Heart left ventricle (tissue), 16 donors: ENCODE measurements around the gene NUDT14. TPM values are rescaled to one million over a fixed set of nuclear protein-coding genes. Genes with fewer than 3 reads are reported as not detected.

ENCODE experiments used
- ATAC-seq, 4 donors: fragments of 200-7000 bp; cut with Tn5 transposase; one replicate each; pipeline ENCODE4 v1.9.1; 2020 to 2022; ENCODE audit warnings: moderate library complexity in 4 of 4, mild to moderate bottlenecking in 3 of 4, moderate number of reproducible peaks in 1 of 4
- DNase-seq, 5 donors: peaks; one replicate each; pipeline ENCODE4 v3.0.0-alpha.2; 2020
- H3K27ac ChIP-seq, 12 donors: fragments of 200-600 bp; sonication (generic) in 4 of 12; one replicate each; pipeline versions ENCODE4 v1.5.0 to v1.8.0; 2016 to 2022; ENCODE audit warnings: mild to moderate bottlenecking in 2 of 12
- H3K27me3 ChIP-seq, 9 donors: fragments of 200-600 bp; sonication (generic) in 2 of 9; one replicate each; pipeline versions ENCODE4 v1.5.1 to v1.8.0; 2016 to 2022; ENCODE audit warnings: mild to moderate bottlenecking in 3 of 9
- H3K36me3 ChIP-seq, 9 donors: fragments of 200-600 bp; sonication (generic) in 2 of 9; one replicate each; pipeline versions ENCODE4 v1.5.0 to v1.8.0; 2018 to 2022; ENCODE audit warnings: mild to moderate bottlenecking in 2 of 9
- H3K4me1 ChIP-seq, 12 donors: fragments of 200-600 bp; sonication (generic) in 4 of 12; one replicate each; pipeline versions ENCODE4 v1.5.0 to v1.8.0; 2016 to 2022; ENCODE audit warnings: mild to moderate bottlenecking in 3 of 12
- H3K4me3 ChIP-seq, 12 donors: fragments of 200-600 bp; sonication (generic) in 4 of 12; one replicate each; pipeline versions ENCODE4 v1.5.0 to v1.8.0; 2017 to 2022; ENCODE audit warnings: mild to moderate bottlenecking in 9 of 12, moderate library complexity in 4 of 12
- H3K9me3 ChIP-seq, 12 donors: fragments of 200-600 bp; sonication (generic) in 4 of 12; one replicate each; pipeline versions ENCODE4 v1.5.0 to v1.8.0; 2016 to 2022; ENCODE audit warnings: mild to moderate bottlenecking in 1 of 12
- POLR2A ChIP-seq, 2 donors: fragments of 450-650 bp; IDR thresholded peaks; one replicate each; pipeline ENCODE4 v1.6.1; 2017; ENCODE audit warnings: antibody characterized with exemption in 2 of 2, mild to moderate bottlenecking in 2 of 2, moderate library complexity in 2 of 2
- WGBS, 4 donors: extraction: QIAGEN DNeasy Blood & Tissue Kit in 2 of 4; methylation state at CpG; one replicate each; pipeline versions ENCODE4 v1.1.5 to v1.1.7; 2013 to 2018; 5-methylcytosine and 5-hydroxymethylcytosine counted together
- intact Hi-C, 10 donors: fragments of 100-400 bp; cut with DNase I; formaldehyde crosslinking; loops; one replicate each; pipeline versions ENCODE4 v1.11.1 to v1.14.2; 2022
- polyA plus RNA-seq, 2 donors: library from polyadenylated mRNA; stranded (reverse); fragments of 200-250 nt; gene quantifications; one replicate each; pipeline ENCODE4 v1.2.3, GENCODE V29; 2013
- total RNA-seq, 9 donors: library from RNA; depleted of rRNA in 2 of 9; stranded (reverse); fragments of >200 nt in 2 of 9; fragmentation: NEBNext Ultra II Directional in 3 of 9; extraction: Animal tissue kit (Norgen Biotek cat#: 25700) in 3 of 9; gene quantifications; one replicate each; pipeline versions ENCODE4 v1.1.0 to v1.2.4, GENCODE V29; 2016 to 2023
- TF ChIP-seq, protein P1 (sequence below), 12 donors: fragments of 200-600 bp; sonication (generic) in 4 of 12; IDR thresholded peaks; one replicate each; pipeline versions ENCODE4 v1.5.0 to v1.8.0; 2018 to 2022; ENCODE audit warnings: antibody characterized with exemption in 12 of 12, mild to moderate bottlenecking in 5 of 12
- donor health status: ischemic (EF 13 %, LVEDD 7.1; RV severe dilation, severe dysfunction).
- donor health status: healthy with polysubstance abuse.
- donor health status: DM: no; HTN: yes; CAD: no.
- donor health status: DM: no; HTN: no; CAD: no.
- donor health status: ischemic (EF 25% LVEDD 6.9; RV normal size, moderate dysfunction).
- donor health status: ischemic (EF 25% LVEDD 5.7; RV mildly dilated, moderate dysfunction).
- donor health status: healthy.
- donor health status: DM: yes; HTN: yes; CAD: no.
- donor health status: ischemic (EF 35%, LVEDD 5.7; RV mildly dilated, moderate dysfunction).
- donor health status: nonischemic (EF 11% LVEDD 7.7; RV severe dilation, severe dysfunction).
- donor health status: DM: yes; HTN: yes; CAD: no.
- donor health status: PGD.
- donor health status: ischemic (EF 29% LVEDD 5.4; RV normal size, mild dysfunction).
- donor health status: nonischemic (EF 23%, LVEDD 6.1; RV moderate dilation, normal function).

The NUDT14 gene
- total and polyA plus RNA-seq, 11 donors = 14.3 to 48.9 (median 23.8) TPM

DNA sequence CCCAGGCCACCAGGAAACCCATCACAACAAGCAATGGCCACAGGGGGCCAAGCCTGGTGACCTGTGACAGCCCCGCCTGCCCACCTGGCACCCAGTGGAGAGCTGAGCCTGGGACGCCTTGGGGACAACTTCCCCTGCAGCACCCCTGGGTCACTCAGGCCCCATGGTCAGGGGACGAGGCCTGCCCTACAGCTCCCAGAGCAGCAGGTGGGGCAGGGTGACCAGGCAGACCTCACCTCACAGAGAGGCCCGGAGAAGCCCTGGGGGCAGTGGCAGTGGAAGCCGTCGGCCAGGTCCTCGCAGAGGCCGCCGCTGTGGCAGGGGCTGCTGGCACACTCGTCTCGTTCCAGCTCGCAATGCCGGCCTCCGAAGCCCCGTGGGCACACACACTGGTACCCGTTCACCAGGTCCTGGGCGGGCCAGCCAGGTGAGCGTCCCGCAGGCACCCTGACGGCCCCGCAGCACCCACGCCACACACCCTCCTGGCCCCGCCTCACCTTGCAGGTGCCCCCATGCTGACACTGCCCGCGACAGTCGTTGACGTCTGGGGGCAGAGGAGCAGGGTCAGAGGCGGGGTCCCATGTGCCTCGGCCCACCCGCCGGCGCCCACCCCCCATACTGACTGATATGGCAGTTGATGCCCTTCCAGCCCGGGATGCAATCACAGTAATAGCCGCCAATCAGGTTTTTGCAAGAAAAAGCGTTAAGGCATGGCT, 30.6 kb downstream of the NUDT14 start:
- H3K4me1 ChIP-seq = peaks cover 6 to 43% (median 24%) of the 10 kb centered on the region in 12 donors
- no peaks in the 10 kb centered on the region for H3K27me3 ChIP-seq
- no peaks in the 10 kb centered on the region for H3K9me3 ChIP-seq
- H3K27ac ChIP-seq = no peak overlapping the region
- intact Hi-C loops = loop anchor here in 4 of 10 donors (5.0 to 10.0 kb wide), 5 partner anchors 47 to 58 kb away; no protein-coding TSS in a partner anchor
- TF ChIP-seq, protein P1, sequence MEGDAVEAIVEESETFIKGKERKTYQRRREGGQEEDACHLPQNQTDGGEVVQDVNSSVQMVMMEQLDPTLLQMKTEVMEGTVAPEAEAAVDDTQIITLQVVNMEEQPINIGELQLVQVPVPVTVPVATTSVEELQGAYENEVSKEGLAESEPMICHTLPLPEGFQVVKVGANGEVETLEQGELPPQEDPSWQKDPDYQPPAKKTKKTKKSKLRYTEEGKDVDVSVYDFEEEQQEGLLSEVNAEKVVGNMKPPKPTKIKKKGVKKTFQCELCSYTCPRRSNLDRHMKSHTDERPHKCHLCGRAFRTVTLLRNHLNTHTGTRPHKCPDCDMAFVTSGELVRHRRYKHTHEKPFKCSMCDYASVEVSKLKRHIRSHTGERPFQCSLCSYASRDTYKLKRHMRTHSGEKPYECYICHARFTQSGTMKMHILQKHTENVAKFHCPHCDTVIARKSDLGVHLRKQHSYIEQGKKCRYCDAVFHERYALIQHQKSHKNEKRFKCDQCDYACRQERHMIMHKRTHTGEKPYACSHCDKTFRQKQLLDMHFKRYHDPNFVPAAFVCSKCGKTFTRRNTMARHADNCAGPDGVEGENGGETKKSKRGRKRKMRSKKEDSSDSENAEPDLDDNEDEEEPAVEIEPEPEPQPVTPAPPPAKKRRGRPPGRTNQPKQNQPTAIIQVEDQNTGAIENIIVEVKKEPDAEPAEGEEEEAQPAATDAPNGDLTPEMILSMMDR (IDR thresholded peaks at IDR 0.05) = no peak
- TF ChIP-seq POLR2A (IDR thresholded peaks at IDR 0.05) = no peak
- 88 to 93% (median 90%) methylated on average over 21 to 35 of the region's 35 CpGs for WGBS, 4 donors
- H3K4me3 ChIP-seq = no peak overlapping the region
- ATAC-seq (no peak), DNase-seq (peak in 2 of 5 donors; percentile 18 to 19)
- H3K36me3 ChIP-seq = peaks cover 0 to 63% (median 6%) of the 10 kb centered on the region in 9 donors

DNA sequence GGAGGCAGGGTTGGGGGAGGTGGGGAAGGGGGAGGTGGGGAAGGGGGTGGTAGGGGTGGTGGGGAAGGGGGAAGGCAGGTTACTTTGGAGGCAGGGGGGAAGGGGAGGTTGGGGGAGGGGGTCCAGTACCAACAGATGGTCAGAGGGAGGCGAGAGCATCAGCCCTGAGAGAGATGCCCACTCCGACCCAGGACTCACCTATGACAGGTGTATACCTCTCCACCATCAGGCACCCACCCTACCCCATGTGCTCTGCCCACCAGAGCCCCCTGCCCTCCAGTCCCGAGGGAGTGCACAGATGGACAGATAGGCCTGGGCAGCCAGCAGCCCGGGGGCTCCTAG, 31.1 kb downstream of the NUDT14 start:
- DNase-seq = no peak
- H3K27me3 ChIP-seq = no peaks in the 10 kb centered on the region
- H3K9me3 ChIP-seq = no peaks in the 10 kb centered on the region
- H3K36me3 ChIP-seq = peaks cover 0 to 63% (median 6%) of the 10 kb centered on the region in 9 donors
- no peak for TF ChIP-seq POLR2A (IDR thresholded peaks at IDR 0.05)
- TF ChIP-seq, protein P1 (IDR thresholded peaks at IDR 0.05) = no peak
- no peak for ATAC-seq
- intact Hi-C loops = loop anchor here in 4 of 10 donors (5.0 to 10.0 kb wide), 5 partner anchors 47 to 58 kb away; no protein-coding TSS in a partner anchor
- 74 to 91% (median 90%) methylated on average over 2 to 4 of the region's 4 CpGs for WGBS, 4 donors
- H3K4me3 ChIP-seq = no peak overlapping the region
- H3K27ac ChIP-seq = no peak overlapping the region
- peaks cover 6 to 37% (median 23%) of the 10 kb centered on the region in 12 donors for H3K4me1 ChIP-seq

DNA sequence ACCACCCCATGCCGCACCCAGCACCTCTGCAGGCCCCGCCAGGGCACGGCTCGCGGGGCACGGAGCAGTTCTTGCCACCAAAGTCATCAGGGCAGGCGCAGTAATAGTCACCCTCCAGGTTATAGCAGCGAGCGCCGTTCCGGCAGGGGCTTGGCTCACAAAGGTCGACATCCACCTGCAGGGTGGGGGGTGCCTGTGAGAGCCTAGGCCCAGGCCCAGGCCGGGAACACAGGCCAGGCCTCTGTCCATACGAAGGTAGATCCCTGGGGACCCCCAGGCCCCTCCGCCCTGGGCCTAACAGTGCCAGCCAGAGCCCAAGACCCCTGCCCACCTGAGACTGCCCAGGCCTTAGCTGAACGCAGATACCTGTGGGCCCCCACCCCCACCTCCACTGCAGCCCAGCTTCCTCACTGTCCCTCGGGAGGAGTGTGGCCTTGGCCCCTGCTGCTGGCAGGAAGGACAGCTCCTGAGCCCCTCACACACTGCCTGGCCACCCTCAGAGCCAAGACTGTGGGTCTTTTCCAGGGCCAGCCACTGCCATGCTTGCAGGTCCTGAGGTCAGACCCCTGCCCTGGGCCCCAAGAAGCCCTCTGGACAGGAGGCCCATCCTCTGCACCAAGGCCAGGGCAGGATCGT, 31.8 kb downstream of the NUDT14 start:
- no peak overlapping the region for H3K27ac ChIP-seq
- H3K36me3 ChIP-seq = peaks cover 0 to 70% (median 6%) of the 10 kb centered on the region in 9 donors
- DNase-seq (peak in 3 of 5 donors; percentile 19 to 53 (median 19)), ATAC-seq (no peak)
- no peaks in the 10 kb centered on the region for H3K27me3 ChIP-seq
- intact Hi-C loops = no loop called here
- peaks cover 6 to 30% (median 18%) of the 10 kb centered on the region in 12 donors for H3K4me1 ChIP-seq
- 88 to 92% (median 90%) methylated on average over 5 to 18 of the region's 18 CpGs for WGBS, 4 donors
- no peak overlapping the region for H3K4me3 ChIP-seq
- TF ChIP-seq POLR2A (IDR thresholded peaks at IDR 0.05) = no peak
- TF ChIP-seq, protein P1 (IDR thresholded peaks at IDR 0.05) = no peak
- H3K9me3 ChIP-seq = no peaks in the 10 kb centered on the region

DNA sequence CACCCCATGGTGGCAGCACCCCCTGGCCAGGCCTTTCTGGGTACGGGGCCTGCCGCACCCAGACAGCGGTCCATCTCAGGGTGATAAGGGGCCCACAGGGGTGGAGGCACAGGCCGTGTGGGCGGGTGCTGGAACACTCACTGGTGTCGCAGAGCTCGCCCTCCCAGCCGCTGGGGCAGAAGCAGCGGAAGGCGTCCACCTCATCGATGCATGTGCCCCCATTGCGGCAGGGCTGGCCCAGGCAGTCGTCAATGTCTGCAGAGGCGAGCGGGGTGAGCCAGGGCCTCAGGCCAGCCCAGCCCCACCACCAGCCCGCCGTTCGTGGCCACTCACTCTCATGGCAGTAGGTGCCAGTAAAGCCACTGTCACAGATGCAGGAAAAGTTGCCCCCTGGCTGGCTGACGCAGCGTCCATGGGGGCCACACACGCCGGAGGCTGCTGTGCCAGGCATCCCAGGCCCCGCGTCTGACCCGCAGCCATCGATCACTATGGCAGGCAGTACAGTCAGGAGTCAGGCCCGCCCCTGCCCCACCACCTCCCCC, 32.4 kb downstream of the NUDT14 start:
- TF ChIP-seq, protein P1 (IDR thresholded peaks at IDR 0.05) = no peak
- TF ChIP-seq POLR2A (IDR thresholded peaks at IDR 0.05) = no peak
- Histone ChIP-seq H3K4me3 (no peak overlapping the region), H3K36me3 (peaks cover 0 to 75% (median 6%) of the 10 kb centered on the region in 9 donors), H3K9me3 (no peaks in the 10 kb centered on the region), H3K4me1 (peaks cover 6 to 24% (median 14%) of the 10 kb centered on the region in 12 donors), H3K27me3 (no peaks in the 10 kb centered on the region), H3K27ac (no peak overlapping the region)
- 92 to 94% (median 93%) methylated on average over 19 to 27 of the region's 27 CpGs for whole genome bisulfite sequencing, 4 donors
- no peak for ATAC-seq
- intact Hi-C loops = no loop called here
- DNase-seq = peak in 3 of 5 donors; percentile 16 to 61 (median 25)
